HepG2 (cell line): ENCODE measurements around the gene MACROD2. TPM values are rescaled to one million over a fixed set of nuclear protein-coding genes. Genes with fewer than 3 reads are reported as not detected.

Source experiments
- EEA1 ChIP-seq: sonication (generic); formaldehyde crosslinking; IDR thresholded peaks from 2 replicates; pipeline ENCODE4 v1.5.1; 2020; ENCODE audit warnings: mild to moderate bottlenecking, missing genetic modification reagents, borderline replicate concordance
- FOSL1 ChIP-seq: sonication (generic); formaldehyde crosslinking; IDR thresholded peaks from 2 replicates; pipeline ENCODE4 v1.9.0; 2021; ENCODE audit warnings: missing genetic modification reagents, borderline replicate concordance
- HNRNPLL ChIP-seq: fragments of 200-400 bp; formaldehyde crosslinking; IDR thresholded peaks from 2 replicates; pipeline ENCODE4 v1.6.1; 2017; ENCODE audit warnings: mild to moderate bottlenecking, low read depth, low read length; ENCODE audit not compliant: poor library complexity, severe bottlenecking
- MED1 ChIP-seq: sonication (generic); formaldehyde crosslinking; IDR thresholded peaks from 2 replicates; pipeline ENCODE4 v1.4.0; 2020; ENCODE audit warnings: missing genetic modification reagents
- SNAI1 ChIP-seq: sonication (generic); formaldehyde crosslinking; IDR thresholded peaks from 2 replicates; pipeline ENCODE4 v1.5.0; 2020; ENCODE audit warnings: mild to moderate bottlenecking, missing genetic modification reagents, borderline replicate concordance
- polyA plus RNA-seq, 8 experiments: library from polyadenylated mRNA; depleted of rRNA in 3 of 8; stranded (reverse) in 7 of 8; unstranded in 1 of 8; fragments of >200 nt; fragmentation: Illumina TruSeq in 4 of 8; extraction: Trizol in 4 of 8; gene quantifications; 2 replicates each; pipeline versions ENCODE4 v1.2.1 to v1.2.3, GENCODE V29; 2011 to 2016; ENCODE audit warnings: low read depth in 4 of 8, missing spikeins in 1 of 8, mixed read lengths in 1 of 8; ENCODE audit not compliant: insufficient read depth in 1 of 8
- total RNA-seq, 5 experiments: library from RNA; depleted of rRNA; stranded (reverse); fragments of >200 nt; fragmentation: Illumina TruSeq; extraction: Trizol; gene quantifications; 2 replicates each; pipeline ENCODE4 v1.2.3, GENCODE V29; 2016; ENCODE audit warnings: low read depth in 1 of 5
- TF ChIP-seq, protein P1 (sequence below): sonication (generic); formaldehyde crosslinking; IDR thresholded peaks from 2 replicates; pipeline ENCODE4 v1.4.0; 2020; ENCODE audit warnings: mild to moderate bottlenecking, missing genetic modification reagents
- TF ChIP-seq, protein P2 (sequence below): sonication (generic); formaldehyde crosslinking; IDR thresholded peaks from 2 replicates; pipeline ENCODE4 v1.5.0; 2020; ENCODE audit warnings: missing genetic modification reagents, mild to moderate bottlenecking, borderline replicate concordance
- TF ChIP-seq, protein P3 (sequence below): sonication (generic); formaldehyde crosslinking; IDR thresholded peaks from 2 replicates; pipeline ENCODE4 v1.4.0; 2020; ENCODE audit warnings: missing genetic modification reagents, mild to moderate bottlenecking, borderline replicate concordance
- TF ChIP-seq, protein P4 (sequence below): sonication (generic); formaldehyde crosslinking; IDR thresholded peaks from 2 replicates; pipeline ENCODE4 v1.4.0; 2020; ENCODE audit warnings: mild to moderate bottlenecking, missing genetic modification reagents

Gene MACROD2
- total and polyA plus RNA-seq, 2 of the 13 experiments (the other 11 are each of a cell fraction or from before 2014, with no cell fraction given), result 0.13 to 0.51 TPM

DNA sequence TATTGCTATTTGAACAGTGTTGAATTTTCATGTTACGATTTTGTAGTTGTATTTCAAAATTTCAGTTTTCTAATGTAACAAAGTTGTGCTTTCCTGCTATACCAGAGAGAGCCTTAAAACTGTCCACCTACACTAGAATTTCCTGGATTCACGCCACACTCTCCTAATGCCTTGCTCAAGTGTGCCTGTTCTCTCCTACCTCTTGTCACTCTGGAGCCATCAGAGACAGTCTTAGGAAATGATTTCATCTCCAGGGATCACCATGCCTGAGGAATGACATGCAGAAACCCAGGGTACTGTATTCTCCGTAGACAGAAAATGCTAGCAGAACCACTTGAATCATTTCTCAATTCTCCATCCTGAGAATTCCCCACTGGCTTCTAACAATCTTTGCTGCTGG is 1910.3 kb downstream of the MACROD2 start (continued):
- TF ChIP-seq, protein P1, sequence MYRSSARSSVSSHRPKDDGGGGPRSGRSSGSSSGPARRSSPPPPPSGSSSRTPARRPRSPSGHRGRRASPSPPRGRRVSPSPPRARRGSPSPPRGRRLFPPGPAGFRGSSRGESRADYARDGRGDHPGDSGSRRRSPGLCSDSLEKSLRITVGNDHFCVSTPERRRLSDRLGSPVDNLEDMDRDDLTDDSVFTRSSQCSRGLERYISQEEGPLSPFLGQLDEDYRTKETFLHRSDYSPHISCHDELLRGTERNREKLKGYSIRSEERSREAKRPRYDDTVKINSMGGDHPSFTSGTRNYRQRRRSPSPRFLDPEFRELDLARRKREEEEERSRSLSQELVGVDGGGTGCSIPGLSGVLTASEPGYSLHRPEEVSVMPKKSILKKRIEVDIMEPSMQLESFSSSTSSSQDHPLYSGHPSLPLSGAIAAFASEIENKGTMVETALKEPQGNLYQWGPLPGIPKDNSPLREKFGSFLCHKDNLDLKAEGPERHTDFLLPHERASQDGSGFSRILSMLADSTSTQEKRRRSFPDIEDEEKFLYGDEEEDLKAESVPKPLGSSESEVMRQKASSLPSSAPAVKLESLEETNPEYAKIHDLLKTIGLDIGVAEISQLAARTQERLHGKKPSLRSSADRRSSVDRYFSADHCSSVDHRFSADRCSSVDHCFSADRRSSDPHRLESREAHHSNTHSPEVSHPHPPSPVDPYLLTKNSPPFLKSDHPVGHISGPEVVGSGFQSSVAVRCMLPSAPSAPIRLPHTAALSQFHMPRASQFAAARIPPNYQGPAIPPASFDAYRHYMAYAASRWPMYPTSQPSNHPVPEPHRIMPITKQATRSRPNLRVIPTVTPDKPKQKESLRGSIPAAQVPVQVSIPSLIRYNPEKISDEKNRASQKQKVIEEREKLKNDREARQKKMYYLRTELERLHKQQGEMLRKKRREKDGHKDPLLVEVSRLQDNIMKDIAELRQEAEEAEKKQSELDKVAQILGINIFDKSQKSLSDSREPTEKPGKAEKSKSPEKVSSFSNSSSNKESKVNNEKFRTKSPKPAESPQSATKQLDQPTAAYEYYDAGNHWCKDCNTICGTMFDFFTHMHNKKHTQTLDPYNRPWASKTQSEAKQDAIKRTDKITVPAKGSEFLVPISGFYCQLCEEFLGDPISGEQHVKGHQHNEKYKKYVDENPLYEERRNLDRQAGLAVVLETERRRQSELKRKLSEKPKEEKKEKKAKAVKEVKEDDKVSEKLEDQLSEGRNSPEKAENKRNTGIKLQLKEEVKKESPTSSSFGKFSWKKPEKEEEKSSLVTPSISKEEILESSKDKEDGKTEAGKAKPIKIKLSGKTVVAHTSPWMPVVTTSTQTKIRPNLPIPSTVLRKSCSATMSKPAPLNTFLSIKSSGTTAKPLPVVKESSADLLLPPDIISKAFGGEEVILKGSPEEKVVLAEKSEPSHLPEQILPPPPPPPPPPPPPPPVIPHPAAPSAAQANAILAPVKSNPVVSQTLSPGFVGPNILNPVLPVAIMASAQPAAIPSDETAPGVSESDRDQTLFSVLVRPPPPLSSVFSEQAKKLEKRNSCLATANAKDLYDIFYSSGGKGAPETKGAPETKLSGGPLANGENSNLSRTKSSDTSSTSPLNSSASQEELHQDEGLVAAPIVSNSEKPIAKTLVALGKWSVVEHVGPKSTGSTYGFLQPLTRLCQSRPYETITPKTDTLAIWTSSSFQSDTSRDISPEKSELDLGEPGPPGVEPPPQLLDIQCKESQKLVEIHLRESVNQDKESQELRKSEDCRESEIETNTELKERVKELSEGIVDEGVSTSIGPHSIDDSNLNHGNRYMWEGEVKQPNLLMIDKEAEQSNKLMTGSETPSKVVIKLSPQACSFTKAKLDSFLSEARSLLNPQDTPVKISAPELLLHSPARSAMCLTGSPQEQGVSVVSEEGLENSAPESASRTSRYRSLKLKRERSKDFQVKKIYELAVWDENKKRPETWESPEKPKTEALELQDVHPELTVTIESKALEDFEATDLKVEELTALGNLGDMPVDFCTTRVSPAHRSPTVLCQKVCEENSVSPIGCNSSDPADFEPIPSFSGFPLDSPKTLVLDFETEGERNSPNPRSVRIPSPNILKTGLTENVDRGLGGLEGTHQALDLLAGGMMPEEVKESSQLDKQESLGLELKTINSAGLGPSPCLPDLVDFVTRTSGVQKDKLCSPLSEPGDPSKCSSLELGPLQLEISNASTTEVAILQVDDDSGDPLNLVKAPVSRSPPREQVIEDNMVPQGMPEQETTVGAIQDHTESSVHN (CRISPR knock-in tag), result no peak
- TF ChIP-seq, protein P2, sequence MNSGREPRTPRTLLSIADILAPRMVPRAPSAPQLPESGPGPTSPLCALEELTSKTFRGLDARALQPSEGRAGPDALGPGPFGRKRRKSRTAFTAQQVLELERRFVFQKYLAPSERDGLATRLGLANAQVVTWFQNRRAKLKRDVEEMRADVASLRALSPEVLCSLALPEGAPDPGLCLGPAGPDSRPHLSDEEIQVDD (CRISPR knock-in tag), result no peak
- no peak for TF ChIP-seq MED1 (CRISPR knock-in tag)
- no peak for TF ChIP-seq EEA1 (CRISPR knock-in tag)
- no peak for TF ChIP-seq SNAI1
- TF ChIP-seq FOSL1 (CRISPR knock-in tag), result no peak
- TF ChIP-seq, protein P3, sequence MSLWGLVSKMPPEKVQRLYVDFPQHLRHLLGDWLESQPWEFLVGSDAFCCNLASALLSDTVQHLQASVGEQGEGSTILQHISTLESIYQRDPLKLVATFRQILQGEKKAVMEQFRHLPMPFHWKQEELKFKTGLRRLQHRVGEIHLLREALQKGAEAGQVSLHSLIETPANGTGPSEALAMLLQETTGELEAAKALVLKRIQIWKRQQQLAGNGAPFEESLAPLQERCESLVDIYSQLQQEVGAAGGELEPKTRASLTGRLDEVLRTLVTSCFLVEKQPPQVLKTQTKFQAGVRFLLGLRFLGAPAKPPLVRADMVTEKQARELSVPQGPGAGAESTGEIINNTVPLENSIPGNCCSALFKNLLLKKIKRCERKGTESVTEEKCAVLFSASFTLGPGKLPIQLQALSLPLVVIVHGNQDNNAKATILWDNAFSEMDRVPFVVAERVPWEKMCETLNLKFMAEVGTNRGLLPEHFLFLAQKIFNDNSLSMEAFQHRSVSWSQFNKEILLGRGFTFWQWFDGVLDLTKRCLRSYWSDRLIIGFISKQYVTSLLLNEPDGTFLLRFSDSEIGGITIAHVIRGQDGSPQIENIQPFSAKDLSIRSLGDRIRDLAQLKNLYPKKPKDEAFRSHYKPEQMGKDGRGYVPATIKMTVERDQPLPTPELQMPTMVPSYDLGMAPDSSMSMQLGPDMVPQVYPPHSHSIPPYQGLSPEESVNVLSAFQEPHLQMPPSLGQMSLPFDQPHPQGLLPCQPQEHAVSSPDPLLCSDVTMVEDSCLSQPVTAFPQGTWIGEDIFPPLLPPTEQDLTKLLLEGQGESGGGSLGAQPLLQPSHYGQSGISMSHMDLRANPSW, result no peak
- TF ChIP-seq HNRNPLL, result no peak
- TF ChIP-seq, protein P4, sequence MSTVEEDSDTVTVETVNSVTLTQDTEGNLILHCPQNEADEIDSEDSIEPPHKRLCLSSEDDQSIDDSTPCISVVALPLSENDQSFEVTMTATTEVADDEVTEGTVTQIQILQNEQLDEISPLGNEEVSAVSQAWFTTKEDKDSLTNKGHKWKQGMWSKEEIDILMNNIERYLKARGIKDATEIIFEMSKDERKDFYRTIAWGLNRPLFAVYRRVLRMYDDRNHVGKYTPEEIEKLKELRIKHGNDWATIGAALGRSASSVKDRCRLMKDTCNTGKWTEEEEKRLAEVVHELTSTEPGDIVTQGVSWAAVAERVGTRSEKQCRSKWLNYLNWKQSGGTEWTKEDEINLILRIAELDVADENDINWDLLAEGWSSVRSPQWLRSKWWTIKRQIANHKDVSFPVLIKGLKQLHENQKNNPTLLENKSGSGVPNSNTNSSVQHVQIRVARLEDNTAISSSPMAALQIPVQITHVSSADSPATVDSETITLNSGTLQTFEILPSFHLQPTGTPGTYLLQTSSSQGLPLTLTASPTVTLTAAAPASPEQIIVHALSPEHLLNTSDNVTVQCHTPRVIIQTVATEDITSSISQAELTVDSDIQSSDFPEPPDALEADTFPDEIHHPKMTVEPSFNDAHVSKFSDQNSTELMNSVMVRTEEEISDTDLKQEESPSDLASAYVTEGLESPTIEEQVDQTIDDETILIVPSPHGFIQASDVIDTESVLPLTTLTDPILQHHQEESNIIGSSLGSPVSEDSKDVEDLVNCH (CRISPR knock-in tag), result no peak
- TF ChIP-seq, all 625 proteins: peak for 0
